ENCODE data around the gene APOB.

APOB gene

DNA sequence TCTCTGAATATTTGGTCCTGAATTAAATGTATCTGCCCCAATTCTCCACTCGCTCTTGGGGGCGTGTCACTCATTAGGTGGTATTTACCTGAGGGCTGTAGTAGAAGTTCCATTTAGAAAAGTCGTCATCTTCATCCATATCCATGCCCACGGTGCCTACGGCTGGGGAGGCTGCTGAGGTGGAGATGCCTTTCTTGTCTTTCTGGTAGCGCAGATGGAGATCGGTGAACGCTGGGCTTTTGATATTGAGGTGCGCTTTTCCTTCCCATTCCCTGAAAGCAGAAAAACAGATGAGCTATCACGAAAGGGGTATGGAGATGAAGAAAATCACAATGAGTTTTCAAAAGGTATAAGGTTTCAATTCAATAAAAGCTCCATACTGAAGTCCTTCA, 39.7 kb downstream of the APOB start:
- DNase-seq = no peak

DNA sequence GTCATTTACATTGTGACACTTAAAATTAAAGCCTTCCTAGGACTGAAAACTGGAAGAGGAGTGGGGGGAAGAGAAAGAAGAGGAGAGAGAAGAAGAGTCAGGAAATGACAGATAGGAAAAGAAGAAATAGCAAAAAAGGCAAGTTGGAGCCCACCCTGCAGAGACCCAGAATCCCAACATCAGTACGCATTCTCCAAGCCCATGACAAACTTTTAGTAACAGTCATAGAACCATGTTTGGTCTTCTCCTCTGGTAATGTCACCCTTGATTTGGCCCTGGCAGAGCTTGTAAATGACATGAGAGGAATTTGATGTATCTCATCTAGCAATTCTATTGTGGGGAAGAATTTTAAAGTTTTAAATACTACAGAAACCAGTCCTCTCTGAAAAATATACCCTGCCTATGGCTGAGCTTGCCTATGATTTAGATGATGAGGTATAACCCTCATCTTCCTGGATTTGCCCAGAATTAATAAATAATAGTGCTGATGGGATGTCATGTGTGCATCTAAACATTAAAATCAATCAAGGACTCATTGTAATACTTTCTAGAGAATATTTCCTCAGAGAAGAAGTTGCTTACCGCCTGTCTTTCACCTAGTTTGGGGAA, 40.2 kb downstream of the APOB start:
- DNase-seq = no peak

DNA sequence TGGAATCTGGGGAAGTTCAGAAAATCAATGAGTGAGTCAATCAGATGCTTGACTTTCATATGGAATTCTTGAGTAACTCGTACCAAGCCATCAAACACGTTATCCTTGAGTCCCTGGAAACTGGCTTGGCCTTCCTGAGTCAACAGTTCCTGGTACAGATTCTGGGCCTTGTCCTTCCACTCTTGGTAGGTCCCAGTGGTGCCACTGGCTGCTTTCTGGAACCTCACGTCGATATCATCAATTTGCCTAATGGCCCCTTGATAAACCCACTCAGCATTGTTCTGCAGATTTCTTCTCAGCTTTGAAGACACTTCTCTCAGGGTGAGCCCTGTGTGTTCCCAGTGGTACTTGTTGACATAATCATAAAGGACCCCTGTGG, 41.1 kb downstream of the APOB start:
- no peak for DNase-seq

DNA sequence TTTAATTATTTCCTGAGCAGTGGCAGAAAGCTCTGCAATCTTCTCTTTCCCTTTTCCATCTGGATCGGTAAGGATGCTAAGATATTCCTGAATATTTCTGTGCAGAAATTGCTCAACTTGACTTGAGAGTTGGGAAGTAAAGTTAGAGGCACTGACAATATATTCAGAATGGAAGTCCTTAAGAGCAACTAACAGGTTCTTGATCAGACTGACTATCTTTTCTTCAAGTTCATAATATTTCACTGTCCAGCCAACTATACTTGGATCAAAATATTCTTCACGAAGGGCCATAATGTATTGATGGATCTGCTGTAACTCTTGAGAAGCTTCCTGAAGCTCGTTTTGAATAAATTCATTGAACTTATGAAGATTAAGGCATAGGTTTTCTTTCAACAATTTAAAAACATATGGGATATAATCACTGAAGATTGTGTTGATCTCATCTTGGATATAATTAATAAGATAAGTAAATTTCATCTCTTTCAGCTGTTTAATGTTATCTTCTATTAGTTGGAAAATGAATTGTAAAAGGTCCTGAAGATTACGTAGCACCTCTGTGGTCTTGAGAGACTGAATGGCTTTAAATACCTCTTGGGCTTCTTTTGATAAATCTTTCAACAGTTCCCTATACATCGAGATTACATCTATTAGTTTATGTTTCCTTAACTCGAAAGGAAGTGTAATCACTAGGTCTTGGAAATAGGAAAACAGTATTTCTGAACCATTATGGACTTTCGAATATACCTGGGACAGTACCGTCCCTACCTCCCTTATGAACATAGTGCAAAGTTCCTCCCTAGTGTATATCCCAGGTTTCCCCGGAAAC, 41.7 kb downstream of the APOB start:
- no peak for DNase-seq

DNA sequence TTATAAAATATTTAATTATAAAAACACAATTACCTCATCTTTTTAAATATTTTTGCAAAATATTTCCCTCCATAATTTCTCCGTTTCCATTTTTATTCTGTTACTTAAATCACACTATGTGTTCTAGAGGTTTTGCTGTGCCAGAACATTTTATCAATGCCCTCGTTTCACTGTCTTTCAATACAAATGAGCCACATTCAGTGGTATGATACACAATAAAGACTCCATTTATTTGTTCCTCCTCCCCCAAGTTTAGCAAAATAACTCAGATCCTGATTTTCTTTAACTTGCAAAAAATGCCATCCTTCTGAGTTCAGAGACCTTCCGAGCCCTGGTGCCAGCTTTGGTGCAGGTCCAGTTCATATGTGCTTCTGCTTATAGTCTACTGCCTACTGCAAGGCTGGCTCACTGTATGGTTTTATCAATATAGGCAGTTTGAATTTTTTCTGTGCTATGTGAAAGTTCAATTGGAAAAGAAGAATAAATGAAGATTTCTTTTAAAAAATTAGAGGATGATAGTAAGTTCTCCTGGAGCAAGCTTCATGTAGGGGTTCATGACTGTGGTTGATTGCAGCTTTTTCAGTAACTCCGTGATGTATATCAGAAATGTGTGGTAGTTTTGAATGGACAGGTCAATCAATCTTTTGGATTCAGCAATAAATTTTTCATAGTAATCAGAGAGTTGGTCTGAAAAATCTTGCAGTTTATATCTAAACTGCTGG, 42.5 kb downstream of the APOB start:
- no peak for DNase-seq

DNA sequence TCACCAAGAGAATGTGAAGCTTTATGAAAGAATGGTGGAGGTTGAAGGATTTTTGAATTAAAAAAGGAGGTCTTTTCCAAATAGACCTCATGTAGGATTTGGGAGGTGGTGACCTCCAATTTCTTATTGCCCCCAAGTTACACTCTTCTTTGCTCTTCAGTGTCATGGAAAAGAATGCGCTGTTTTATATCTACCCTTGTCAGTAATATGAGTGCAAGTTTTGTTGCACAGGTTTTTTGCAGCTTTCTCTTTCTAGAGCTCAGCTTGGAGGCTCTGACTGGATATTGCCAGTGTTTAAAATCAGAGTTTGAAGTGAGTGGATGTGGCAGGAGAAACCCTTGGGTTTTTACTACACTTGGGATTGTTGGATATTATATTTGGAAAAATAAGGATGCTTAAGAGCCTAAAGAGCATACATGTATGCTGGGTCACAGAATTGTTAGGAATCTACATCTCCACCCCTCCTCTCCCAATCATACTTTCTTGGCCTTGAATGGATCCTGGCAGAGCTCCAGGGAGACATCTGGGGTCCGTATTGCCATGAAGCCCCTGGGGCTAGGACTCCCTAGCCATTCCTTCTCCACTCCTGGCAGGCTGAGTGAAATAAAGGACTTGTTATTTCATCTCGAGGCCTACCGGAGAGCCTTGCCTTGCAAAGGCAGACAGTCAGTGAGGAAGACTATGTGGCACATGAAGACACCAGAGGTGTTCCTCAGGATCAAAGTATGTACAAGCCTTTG, 43.8 kb downstream of the APOB start:
- no peak for DNase-seq

DNA sequence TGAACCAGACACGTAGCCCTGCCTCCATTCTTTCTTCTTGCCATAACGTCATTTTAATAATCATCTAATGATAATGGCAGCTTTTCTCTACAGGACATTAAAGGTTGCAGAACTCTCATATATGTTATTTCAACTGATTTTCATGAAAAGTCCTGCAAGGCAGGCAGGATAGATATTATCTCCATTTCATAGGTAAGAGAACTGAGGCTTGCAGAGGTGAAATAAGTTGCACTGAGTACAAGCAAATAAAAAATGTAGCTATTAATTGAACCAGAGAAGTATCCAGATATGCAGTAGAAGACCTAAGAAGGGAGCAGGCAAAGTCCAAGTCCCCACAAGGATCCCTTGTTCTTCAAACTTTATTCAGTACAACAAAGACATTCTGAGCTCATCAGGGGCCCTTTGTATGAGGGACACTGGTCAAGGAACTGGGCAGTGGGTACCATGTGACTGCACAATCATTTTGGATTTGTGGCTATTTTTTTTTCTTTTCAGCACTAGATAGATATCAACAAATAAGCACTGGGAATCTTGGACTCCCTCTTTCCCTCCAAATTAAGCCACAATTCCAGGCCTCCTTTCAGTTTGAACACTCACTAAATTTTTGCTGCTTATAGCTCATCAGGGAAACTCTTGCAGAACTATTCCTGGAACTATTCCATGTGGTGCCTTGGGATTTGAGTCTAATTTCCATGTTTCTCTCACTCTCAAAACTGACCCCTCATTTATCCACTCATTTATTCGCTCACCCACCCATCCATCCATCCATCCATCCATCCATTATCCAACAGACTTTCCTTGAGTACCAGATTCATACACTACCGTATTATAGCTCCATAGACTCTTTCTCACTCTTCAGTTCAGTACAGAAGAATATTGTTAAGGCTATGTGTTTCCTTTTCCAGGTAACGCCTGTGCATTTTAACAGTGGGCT, 44.6 kb downstream of the APOB start:
- no peak for DNase-seq

DNA sequence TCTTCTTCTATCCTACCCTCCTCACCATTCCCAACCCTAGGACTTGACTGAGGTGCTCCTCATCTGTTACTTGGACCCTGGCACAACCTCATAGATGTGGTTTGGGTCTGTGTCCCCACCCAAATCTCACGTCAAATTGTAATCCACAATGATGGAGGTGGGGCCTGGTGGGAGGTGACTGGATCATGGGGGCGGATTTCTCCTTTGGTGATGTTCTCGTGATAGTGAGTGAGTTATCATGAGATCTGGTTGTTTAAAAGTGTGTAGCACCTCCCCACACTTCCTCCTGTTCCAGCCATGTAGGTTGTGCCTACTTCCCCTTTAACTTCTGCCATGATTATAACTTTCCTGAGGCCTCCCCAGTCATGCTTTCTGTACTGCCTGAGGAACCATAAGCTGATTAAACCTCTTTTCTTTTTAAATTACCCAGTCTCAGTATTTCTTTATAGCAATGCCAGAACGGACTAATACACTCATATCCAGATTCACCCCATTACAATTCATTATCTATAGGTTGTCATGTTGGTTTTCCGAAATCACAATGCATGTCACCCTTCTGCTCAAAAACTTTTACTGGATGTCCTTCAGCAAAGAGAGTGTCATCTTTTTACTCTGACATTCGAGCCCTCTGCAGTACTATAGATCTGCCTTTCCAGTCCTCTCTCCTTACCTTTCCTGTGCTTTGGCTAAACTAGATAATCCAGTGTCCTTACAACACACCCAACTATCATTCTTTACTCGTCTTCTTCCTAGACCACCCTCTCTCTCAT, 45.7 kb downstream of the APOB start:
- no peak for DNase-seq

DNA sequence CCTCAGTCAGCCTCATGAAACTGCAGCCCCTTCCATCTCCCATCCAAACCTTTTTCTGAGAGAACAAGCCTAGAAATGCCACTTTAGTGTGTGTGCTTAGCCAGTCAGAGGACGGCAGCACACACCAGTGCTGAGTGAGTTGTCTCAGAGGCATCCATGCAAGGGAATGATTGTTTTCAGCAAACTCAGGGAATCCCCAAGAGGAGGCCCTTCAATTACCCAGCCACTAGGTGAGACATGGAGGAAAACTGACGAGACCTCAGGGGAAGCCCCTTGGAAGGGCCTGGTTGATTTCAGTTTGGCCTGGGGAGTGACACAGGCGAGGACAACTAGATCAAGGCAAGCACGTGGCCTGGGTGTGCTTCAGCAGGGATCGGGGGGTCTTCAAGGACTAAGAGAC, 49.7 kb downstream of the APOB start:
- no peak for DNase-seq

DNA sequence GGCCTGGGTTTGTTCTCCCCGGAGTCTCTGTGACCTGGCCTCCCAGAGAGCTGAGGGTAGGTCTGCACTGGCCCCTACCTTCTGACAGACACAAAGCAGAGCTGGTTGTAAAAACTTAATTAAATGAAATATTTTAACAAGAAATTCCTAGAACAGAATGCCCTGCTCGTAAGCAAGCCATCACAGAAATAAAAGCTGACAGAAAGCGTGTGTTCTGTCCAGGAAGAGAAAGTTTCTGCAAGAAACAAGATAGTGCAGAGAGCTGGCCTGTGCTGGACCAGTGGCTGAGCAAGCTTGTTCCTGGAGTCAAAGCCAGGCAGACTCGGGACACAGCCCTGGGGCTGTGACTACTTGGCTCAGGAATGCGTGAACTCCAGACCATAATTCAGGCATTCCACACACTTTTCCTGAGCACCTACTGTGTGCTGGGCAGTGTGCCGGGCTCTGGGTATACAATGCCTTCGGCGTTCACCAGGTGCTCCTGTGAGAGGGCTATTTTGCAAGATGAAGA, 51.6 kb downstream of the APOB start:
- DNase-seq = no peak

DNA sequence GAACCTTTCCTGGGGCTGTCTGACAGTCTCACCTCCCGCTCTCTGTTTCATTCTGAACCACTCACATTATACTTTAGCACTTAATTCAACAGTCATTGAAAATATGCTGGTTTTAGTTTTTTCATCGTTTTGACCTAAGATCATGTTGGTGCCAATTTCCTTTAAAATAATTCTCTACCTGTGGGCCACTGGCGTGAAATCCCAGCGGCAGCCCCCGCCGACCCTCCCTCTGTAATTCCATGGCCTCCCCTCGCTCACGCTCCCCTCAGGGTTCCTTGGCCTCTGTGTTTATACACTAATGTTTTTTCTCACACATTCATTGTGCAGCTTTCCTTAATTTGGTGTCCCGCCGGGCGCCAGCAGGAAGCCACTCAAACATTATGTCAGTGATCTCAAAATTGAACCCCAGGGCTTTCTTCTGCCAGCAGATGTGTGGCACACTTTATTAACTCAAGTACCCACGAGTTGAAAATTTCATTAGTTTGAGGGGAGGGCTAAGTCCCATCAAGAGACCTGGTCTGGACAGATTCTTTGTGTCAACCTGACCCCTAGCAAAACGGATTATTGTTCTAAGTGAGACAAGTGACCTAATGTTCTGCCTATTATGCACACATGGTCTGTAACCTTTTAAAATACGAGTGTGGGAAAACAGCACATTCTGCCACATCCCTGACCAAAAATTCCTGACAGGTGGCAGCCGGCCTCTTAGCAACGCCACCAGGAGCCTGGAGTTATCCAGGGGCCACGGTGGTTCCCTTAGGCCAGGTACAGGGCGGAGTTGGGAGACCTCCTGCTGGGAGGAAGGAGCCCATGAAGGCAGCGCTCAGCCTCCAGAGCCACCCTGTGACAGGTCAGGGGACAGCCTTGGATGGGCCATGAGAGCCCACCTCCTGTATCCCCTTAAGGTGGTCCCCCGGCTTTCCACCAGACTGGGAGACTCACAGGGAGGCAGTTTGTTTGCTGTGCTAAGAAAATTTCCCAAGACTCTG, 53.1 kb downstream of the APOB start:
- DNase-seq = no peak

DNA sequence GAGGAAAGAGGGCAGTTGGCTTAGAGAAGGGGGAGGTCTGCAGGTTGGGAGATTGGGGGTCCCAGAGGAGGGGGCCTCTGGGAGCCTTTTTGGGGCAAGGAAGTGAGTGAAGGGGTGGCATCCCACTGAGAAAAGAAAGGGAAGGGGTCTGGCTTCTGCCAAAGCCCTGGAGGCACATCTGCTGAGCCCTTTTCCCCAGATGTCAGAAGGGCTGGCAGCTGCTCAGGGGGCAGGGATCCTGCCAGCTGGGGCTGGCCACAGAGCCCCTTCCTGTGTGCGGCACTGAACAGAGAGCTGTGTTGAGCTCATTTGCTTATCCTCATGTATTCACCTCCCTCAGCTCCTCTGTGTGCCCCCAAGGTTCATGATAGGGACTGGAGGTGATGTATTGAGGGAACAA, 54.5 kb downstream of the APOB start:
- DNase-seq = no peak

DNA sequence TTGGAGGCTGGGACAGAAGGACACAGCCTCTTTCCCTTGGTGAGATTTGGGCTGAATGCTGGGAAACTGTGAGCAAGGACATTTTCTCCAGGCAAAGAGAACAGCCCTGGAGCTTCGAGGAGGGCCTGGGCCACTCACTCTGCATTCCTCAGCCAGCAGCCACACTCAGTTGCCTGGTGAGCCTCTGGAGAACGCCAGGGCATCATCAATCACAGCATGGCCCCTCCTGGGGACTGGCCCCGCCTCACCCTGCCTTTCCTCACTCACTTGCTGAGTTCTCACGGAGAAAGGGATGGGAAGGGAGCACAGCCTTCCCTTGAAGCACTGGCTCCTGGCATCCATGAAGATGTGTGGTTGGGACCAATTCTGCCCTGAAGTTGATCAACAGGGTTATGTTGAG, 55.0 kb downstream of the APOB start:
- DNase-seq = no peak

DNA sequence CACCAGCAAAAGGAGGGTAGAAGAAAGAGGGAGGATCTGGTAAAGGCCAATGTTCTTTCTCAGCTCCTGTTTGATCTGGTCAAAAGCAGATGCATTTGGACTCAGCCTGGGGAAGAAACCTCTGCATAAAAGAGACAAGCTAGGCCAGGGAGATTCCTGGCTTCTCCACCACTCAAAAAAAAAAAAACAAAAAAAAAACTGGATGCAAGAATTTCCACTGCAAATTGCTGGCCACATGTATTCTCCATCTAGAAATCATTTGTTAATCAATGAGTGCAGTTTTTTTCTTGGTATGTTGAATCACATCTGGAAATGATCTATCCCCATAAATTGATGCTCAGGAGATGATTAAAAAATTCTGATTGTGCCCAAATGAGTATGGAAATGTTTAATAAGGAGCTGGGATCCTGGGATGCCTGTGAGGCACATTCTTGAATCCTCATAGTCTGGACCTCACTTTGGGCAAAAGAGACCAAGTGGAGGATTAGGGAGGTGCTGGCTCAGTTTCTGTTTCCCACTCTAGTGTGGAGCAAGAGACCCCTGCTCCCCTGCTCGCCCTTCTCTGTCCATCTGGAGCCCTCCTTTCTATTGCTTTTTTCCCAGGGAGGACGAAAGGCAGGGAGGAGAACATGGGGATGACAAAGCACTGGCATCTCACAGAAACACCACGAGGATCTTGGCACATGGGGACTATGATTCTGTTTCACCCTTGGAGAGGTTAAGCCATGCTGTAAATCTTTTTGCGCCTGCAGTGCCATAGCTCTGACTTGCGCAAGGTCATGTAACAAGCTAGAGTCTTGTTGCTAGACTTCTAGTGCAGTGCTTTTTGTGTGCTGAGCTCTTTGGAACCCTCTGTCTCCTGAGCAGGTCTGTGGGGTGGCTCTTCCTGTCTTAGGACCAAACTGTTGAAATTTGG, 57.6 kb downstream of the APOB start:
- no peak for DNase-seq

DNA sequence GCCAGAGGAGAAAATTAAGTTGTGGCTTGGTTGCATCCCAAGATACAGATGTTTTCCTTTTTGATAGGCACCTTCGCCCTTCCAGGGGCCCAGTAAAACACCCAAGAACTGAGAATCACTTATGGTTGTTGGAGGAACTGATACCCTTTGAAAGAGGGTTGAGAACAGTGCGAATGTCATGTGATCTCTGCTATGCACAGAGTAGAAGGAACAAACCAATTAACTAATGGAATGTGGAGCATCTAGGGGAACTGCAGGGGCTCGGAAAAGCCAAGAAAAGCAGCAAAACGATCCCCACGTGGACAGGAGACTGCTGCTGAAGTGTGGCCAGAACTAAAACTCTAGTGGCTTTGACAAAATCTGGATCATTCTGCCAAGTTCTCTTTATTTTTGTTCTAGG, 58.8 kb downstream of the APOB start:
- DNase-seq = no peak

DNA sequence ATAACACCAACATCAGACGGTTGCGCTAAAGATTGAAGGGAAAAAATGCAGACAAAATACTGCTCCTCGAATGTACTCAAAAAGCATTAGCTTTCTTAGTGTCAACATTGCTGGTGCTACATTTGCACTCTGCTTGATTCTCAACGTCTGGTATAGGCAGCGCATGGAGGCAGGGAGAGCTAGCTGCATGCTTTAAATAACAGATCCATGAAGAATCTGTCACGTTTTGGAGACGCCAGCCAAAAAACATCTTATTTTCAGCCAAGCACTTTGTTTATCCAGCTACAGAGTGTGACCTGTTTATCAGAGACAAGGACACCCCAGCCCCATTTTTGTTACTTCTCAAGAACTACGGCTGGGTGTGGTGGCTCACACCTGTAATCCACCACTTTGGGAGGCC, 59.5 kb downstream of the APOB start:
- no peak for DNase-seq

DNA sequence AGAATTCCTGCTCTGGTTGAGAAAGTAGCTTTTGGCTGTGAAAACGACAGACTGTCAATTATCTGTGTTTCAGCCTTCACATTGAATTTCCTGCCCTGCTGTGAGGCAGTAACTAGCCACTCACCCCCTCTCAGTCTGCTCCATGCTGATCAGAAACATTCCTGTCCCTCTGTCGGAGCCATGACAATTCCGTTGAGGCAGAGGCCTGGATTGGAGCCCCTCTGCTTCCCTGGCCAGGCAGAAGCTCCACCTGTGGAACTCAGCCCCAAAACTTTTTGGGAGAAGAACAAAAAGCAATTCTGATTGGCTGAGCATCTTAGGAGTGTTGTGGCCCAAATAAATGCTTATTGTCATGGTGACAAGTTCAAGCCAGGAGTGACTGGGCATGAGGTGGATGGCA, 60.0 kb downstream of the APOB start:
- no peak for DNase-seq

DNA sequence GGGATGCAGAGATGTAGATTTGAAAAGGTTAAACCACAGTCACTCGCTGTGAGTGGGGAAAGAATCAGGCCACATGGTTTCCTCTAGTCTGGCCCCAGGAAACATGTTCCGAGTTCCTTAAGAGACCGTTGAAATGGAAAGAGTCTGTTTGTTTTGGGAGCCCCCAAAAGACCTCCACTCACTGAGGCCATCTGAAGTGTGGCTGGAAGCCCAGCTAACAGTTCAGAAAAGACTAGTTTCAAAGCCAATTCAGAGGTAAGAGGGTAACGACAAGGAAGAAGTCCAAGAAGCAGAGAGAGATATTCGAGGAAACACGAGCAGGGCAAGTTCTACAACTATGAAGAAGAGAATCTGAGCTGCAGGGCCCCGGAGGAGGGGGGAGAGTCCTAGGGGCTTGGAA, 61.0 kb downstream of the APOB start:
- DNase-seq = no peak
